SU-DHL-6 (cell line): ENCODE results near the gene CTU1.

ENCODE experiments used
- CTCF ChIP-seq: fragments of 200-600 bp; sonication (generic); IDR thresholded peaks from one replicate; pipeline ENCODE4 v1.5.1; 2017; ENCODE audit warnings: antibody characterized with exemption, mild to moderate bottlenecking, low read length, moderate library complexity; ENCODE audit not compliant: insufficient read depth, poor library complexity, severe bottlenecking
- EZH2phosphoT487 ChIP-seq: fragments of 200-600 bp; sonication (generic), shearing (Covaris generic); conservative IDR thresholded peaks from 2 replicates; pipeline ENCODE4 v1.6.1; 2018; ENCODE audit warnings: mild to moderate bottlenecking, antibody characterized with exemption, low read length, moderate library complexity, mixed read lengths

- TF ChIP-seq CTCF, result no peak
- no peak for TF ChIP-seq EZH2phosphoT487
These were observed 17.7 kb downstream of the CTU1 start for GRCh38 chr19:51090471-51090870.
